Right lobe of liver (tissue), 4 donors: Measurements from ENCODE around the gene FGGY.

Source experiments
- CTCF ChIP-seq, 4 donors: fragments of 200-600 bp in 3 of 4; fragments of 450-650 bp in 1 of 4; IDR thresholded peaks; one replicate each; pipeline versions ENCODE4 v1.5.1 to v1.8.0; 2016 to 2022; ENCODE audit warnings: antibody characterized with exemption in 4 of 4, mild to moderate bottlenecking in 2 of 4
- POLR2A ChIP-seq: fragments of 450-650 bp; IDR thresholded peaks from one replicate; pipeline ENCODE4 v1.6.1; 2017; ENCODE audit warnings: antibody characterized with exemption, mild to moderate bottlenecking
- donor health status: DM: no; HTN: no; CAD: no.
- donor health status: DM: no; HTN: no; CAD: no.
- donor health status: DM: no; HTN: yes; CAD: no.

GRCh38 chr1:59554011-59554663, 257.2 kb downstream of the FGGY start:
- TF ChIP-seq POLR2A (no peak), CTCF (IDR thresholded peaks at IDR 0.05) (no peak)
